Activated CD8-positive, alpha-beta memory T cell treated with anti-CD3 and anti-CD28 coated beads, Interleukin-2, amount 50 U/mL, for 48 hours (primary cell): ENCODE results near the gene MYOCOS.

ENCODE experiments used
- DNase-seq: peaks from one replicate; pipeline ENCODE4 v3.0.0-alpha.2; 2020

MYOCOS gene

GRCh38 chr1:171663854-171664575, 42.0 kb downstream of the MYOCOS start:
- DNase-seq, result no peak

GRCh38 chr1:171664976-171665375, 42.9 kb downstream of the MYOCOS start:
- no peak for DNase-seq

GRCh38 chr1:171666114-171666769, 44.2 kb downstream of the MYOCOS start:
- no peak for DNase-seq

GRCh38 chr1:171668372-171668771, 46.3 kb downstream of the MYOCOS start:
- DNase-seq, result no peak

GRCh38 chr1:171670739-171671138, 48.7 kb downstream of the MYOCOS start:
- no peak for DNase-seq

GRCh38 chr1:171674431-171675405, 52.7 kb downstream of the MYOCOS start:
- no peak for DNase-seq
